HepG2 (cell line): ENCODE data around the gene DELE1. TPM values are rescaled to one million over a fixed set of nuclear protein-coding genes. Genes with fewer than 3 reads are reported as not detected.

Source experiments
- AFF4 ChIP-seq: sonication (generic); formaldehyde crosslinking; IDR thresholded peaks from 2 replicates; pipeline ENCODE4 v1.4.0; 2020; ENCODE audit warnings: missing genetic modification reagents
- KLF15 ChIP-seq: sonication (generic); formaldehyde crosslinking; IDR thresholded peaks from 2 replicates; pipeline ENCODE4 v1.8.1; 2023; ENCODE audit warnings: borderline replicate concordance, mild to moderate bottlenecking, inconsistent platforms, missing genetic modification reagents, mixed read lengths
- LBX2 ChIP-seq: sonication (generic); formaldehyde crosslinking; IDR thresholded peaks from 2 replicates; pipeline ENCODE4 v1.5.0; 2020; ENCODE audit warnings: missing genetic modification reagents, mild to moderate bottlenecking, borderline replicate concordance
- MAFK ChIP-seq, 2 experiments: IDR thresholded peaks in 1 of 2; conservative IDR thresholded peaks in 1 of 2; 2 replicates each; pipeline ENCODE4 v1.6.1; 2011; ENCODE audit warnings: improper control_type of control experiment in 2 of 2, low read length in 2 of 2
- PAF1 ChIP-seq: IDR thresholded peaks from 2 replicates; pipeline ENCODE4 v1.6.1; 2016; ENCODE audit warnings: missing genetic modification reagents, missing compliant biosample characterization
- PAXIP1 ChIP-seq: sonication (generic); formaldehyde crosslinking; conservative IDR thresholded peaks from 2 replicates; pipeline ENCODE4 v1.4.0; 2020; ENCODE audit warnings: mild to moderate bottlenecking, missing genetic modification reagents, moderate library complexity
- RFX5 ChIP-seq: IDR thresholded peaks from 2 replicates; pipeline ENCODE4 v1.6.1; 2011; ENCODE audit warnings: low read depth, low read length, improper control_type of control experiment
- SNAPC4 ChIP-seq: sonication (generic); formaldehyde crosslinking; IDR thresholded peaks from 2 replicates; pipeline ENCODE4 v1.4.0; 2020; ENCODE audit warnings: mild to moderate bottlenecking, missing genetic modification reagents
- TBX2 ChIP-seq: sonication (generic); formaldehyde crosslinking; IDR thresholded peaks from 2 replicates; pipeline ENCODE4 v1.5.0; 2020; ENCODE audit warnings: missing genetic modification reagents, mild to moderate bottlenecking, borderline replicate concordance
- ZNF383 ChIP-seq: sonication (generic); formaldehyde crosslinking; IDR thresholded peaks from 2 replicates; pipeline ENCODE4 v1.4.0; 2020; ENCODE audit warnings: missing genetic modification reagents, mild to moderate bottlenecking, borderline replicate concordance
- ZNF605 ChIP-seq: sonication (generic); formaldehyde crosslinking; IDR thresholded peaks from 2 replicates; pipeline ENCODE4 v1.8.0; 2022; ENCODE audit warnings: mild to moderate bottlenecking, missing genetic modification reagents
- polyA plus RNA-seq, 8 experiments: library from polyadenylated mRNA; depleted of rRNA in 3 of 8; stranded (reverse) in 7 of 8; unstranded in 1 of 8; fragments of >200 nt; fragmentation: Illumina TruSeq in 4 of 8; extraction: Trizol in 4 of 8; gene quantifications; 2 replicates each; pipeline versions ENCODE4 v1.2.1 to v1.2.3, GENCODE V29; 2011 to 2016; ENCODE audit warnings: low read depth in 4 of 8, missing spikeins in 1 of 8, mixed read lengths in 1 of 8; ENCODE audit not compliant: insufficient read depth in 1 of 8
- total RNA-seq, 5 experiments: library from RNA; depleted of rRNA; stranded (reverse); fragments of >200 nt; fragmentation: Illumina TruSeq; extraction: Trizol; gene quantifications; 2 replicates each; pipeline ENCODE4 v1.2.3, GENCODE V29; 2016; ENCODE audit warnings: low read depth in 1 of 5

DELE1 gene
- total and polyA plus RNA-seq, 2 of the 13 experiments (the other 11 are each of a cell fraction or from before 2014, with no cell fraction given), result 57.5 to 90.3 TPM

- TF ChIP-seq AFF4 (CRISPR knock-in tag) (no peak), SNAPC4 (CRISPR knock-in tag) (no peak), KLF15 (CRISPR knock-in tag) (no peak), ZNF383 (no peak), ZNF605 (no peak), PAF1 (CRISPR knock-in tag) (no peak), MAFK (conservative IDR thresholded peaks at IDR 0.05 in 1 of 2, IDR thresholded peaks at IDR 0.05 in 1 of 2; ENCODE audit: low read length in 2 of 2) (0 out of 4 replicates have a peak, but pooled peaks of 1 of the 2 experiments have one; percentile 29), RFX5 (no peak), PAXIP1 (peak; percentile 78), LBX2 (CRISPR knock-in tag) (no peak), TBX2 (CRISPR knock-in tag) (no peak)
- TF ChIP-seq, all 625 proteins: peak for 11
Measured at GRCh38 chr5:141982626-141983025, 59.0 kb downstream of the DELE1 start (continued).
